HG02840 (cell line): ENCODE data around the gene CPM.
"Not testable (repeated sequence)": the region's sequence is repeated elsewhere in the genome, so short reads cannot be mapped to it uniquely, and the experiment has no call there.

Experiments used
- ATAC-seq: cut with Tn5 transposase; IDR thresholded peaks from one replicate; pipeline ENCODE4 v1.9.1; 2021; ENCODE audit warnings: mild to moderate bottlenecking, moderate library complexity, moderate number of reproducible peaks; ENCODE audit not compliant: unreplicated experiment, low FRiP score

Gene CPM

DNA sequence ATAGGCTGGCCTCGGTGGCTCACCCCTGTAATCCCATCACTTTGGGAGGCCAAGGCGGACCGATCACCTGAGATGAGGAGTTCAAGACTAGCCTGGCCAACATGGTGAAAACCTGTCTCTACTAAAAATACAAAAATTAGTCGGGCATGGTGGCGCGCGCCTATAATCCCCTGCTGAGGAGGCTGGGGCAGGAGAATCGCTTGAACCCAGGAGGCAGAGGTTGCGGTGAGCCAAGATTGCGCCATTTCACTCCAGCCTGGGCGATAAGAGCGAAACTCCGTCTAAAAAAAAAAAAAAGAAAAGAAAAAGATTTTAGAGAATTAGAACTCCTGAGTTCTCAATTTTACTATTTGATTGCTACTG, 123.0 kb downstream of the CPM start:
- ATAC-seq, result not testable (repeated sequence)

DNA sequence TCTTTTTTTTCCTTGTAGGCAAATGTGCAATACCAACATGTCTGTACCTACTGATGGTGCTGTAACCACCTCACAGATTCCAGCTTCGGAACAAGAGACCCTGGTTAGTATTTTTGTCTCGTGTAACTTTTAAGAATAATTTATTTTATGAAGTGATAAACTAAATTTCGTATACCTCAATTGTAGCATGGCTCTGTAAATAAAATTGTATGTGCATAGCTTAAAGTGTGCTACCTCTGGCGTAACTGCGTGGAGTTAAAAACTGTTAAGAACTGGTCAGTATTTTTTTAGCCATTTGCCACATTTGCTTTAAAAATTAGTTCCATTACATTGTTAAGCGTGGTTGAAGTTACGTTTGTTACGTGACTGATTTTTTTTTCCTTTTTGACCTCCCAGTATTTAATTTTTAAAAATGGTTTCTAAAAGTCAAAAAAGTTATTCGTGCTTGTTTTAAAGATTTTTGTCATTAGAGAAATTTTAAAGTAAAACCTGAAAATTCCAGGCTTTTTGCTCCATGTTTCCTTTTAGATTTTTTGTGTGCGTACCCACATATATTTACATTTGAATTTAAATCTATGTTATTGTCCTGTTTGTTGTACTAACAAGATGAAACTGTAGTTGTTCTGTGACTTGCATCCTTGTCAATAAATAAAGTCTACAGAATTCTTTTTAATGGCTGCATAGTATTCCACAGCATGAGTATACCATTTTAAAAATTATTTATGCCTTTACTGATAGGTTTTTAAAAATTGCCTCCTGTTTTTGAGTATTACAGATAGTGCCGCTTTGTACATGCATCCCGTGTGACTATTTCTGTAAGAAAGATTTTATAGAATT, 123.6 kb downstream of the CPM start:
- ATAC-seq, result no peak

DNA sequence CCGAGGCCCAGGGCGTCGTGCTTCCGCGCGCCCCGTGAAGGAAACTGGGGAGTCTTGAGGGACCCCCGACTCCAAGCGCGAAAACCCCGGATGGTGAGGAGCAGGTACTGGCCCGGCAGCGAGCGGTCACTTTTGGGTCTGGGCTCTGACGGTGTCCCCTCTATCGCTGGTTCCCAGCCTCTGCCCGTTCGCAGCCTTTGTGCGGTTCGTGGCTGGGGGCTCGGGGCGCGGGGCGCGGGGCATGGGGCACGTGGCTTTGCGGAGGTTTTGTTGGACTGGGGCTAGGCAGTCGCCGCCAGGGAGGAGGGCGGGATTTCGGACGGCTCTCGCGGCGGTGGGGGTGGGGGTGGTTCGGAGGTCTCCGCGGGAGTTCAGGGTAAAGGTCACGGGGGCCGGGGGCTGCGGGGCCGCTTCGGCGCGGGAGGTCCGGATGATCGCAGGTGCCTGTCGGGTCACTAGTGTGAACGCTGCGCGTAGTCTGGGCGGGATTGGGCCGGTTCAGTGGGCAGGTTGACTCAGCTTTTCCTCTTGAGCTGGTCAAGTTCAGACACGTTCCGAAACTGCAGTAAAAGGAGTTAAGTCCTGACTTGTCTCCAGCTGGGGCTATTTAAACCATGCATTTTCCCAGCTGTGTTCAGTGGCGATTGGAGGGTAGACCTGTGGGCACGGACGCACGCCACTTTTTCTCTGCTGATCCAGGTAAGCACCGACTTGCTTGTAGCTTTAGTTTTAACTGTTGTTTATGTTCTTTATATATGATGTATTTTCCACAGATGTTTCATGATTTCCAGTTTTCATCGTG, 124.4 kb downstream of the CPM start:
- ATAC-seq, result peak; percentile 53

DNA sequence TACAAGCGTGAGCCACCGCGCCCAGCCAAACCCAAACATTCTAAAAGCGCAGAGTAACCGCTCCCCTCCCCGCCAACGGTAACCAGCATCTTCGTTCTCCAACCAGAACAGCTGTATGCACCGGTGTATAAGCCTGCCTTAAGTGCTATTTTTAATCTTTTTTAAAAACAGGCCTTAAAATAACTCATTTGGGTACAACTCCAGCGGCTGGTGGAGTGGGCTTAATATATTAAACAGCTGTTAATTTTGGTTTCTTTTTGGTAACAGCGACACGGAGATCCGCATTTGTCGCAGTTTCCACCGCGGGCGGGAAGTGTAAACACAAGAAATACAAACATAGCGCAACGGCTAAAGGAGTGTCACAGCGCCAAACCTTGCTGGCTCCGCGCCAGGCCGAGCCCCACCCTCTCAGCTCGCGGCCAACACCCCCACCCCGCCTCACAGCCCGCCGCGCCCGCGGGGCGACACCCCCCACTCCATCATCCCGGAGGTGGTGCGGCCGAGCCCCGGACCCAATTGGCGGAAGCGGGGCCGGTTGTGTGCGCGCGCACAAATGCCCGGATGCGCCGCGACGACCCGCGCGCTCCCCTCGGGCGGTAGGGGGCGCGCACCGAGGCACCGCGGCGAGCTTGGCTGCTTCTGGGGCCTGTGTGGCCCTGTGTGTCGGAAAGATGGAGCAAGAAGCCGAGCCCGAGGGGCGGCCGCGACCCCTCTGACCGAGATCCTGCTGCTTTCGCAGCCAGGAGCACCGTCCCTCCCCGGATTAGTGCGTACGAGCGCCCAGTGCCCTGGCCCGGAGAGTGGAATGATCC, 125.2 kb downstream of the CPM start, which contains the start of gene MDM2:
Gene MDM2 (plus strand): TSS at position 602 of the 812 bp plus-strand sequence. CDS start 301 bp downstream, outside the sequence.
- ATAC-seq, result peak; percentile 75

DNA sequence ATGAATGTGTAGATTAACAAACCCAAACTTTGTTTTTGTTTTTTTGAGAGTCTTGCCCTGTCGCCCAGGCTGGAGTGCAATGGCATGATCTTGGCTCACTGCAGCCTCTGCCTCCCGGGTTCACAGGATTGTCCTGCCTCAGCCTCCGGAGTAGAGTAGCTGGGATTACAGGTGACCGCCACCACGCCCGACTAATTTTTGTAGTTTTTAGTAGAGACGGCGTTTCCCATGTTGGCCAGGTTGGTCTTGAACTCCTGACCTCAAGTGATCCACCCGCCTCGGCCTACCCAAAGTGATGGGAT, 125.7 kb downstream of the CPM start:
- ATAC-seq, result not testable (repeated sequence)

DNA sequence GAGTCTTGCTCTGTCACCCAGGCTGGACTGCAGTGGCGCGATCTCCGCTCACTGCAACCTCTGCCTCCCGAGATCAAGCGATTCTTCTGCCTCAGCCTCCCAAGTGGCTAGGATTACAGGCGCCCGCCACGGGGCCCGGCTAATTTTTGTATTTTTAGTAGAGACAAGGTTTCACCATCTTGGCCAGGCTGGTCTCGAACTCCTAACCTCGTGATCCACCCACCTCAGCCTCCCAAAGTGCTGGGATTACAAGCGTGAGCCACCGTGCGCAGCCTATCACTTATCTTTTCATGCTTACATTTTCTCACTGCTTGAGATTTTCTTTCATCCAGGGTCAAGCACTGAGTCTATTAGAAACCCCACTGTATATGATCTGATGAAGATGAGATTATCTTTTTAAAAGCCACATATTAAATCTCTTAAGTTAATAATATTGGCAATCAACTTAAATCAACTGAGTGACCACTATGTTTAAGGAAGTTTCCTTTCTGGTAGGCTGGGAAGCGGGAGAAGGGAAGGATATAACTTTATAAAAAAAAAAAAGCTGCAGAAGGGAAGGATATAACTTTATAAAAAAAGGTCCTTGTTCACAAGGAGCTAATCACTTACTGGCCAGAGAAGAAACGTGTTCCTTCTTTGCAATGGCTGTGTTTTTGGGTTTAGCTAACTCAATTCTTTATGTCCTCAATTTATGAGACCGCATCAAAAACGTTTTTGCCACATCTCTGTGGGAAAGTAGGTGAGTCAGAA, 126.3 kb downstream of the CPM start:
- no peak for ATAC-seq

DNA sequence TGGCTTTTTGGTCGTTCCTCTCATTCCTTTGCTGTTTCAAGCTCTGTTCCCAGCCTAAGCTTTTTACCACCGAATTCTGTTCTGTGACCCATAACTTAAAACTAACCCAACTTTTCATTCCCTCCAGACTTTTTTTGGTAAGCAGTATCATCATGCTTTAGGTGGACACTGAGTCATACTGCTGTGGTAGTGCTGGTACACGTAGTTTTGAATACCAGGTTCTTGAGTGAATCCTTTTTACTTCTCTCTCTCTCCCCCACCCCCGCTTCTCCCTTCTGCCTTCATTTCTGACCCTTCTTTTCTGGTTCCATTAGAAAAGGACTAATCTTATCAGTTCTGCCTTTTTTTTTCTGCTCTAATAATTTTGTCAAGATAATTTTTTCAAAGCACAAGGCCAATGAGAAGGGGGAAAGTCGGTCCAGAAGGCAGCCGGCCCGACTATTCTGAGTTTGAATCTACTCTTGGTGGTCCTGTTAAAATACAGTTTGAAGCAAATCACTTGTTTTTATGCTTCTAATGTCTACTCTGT, 127.3 kb downstream of the CPM start:
- no peak for ATAC-seq

DNA sequence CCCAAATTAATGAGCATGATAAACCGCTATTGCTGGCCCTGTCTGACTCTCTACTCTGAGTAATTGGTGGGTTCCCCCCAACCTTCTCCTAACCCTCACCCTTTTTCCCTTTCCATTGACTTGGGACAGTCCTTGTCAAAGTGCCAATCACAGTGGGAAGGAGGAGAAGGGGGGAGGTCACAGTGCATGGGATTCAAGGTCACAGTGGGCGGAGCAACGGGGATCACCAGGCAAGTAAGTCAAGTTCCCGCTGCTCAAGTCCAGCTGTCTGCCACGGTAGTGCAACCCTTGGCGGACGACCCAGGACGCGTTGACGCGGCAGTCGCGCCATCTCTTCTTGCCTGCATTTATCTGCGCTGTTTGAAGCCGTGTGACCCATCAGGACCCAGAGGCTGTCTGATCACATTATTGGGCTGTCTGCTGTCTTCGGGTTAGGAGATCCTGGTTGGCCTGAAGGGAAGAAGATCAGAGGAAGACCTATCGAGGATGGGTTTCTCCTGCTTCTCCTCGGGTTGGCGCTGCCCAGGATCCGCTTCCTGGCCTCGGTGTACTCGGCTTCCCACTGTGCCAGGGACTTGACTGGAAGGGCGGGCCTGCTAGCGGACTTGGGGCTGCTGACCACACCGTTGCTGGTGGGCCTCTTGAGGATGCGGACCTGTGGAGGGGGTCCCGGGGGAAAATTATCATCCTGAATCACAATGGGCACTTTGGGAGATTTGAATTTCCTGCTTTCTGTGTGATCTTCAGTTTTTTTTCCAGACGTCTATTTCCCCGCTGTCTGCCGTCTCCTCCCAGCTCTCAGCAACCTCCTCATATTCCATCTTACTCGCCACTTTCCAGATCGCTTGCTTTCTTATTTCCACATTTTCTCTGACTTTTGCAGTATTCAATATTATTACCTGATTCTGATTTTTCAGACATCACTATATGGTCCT, 128.0 kb downstream of the CPM start:
- ATAC-seq, result no peak

DNA sequence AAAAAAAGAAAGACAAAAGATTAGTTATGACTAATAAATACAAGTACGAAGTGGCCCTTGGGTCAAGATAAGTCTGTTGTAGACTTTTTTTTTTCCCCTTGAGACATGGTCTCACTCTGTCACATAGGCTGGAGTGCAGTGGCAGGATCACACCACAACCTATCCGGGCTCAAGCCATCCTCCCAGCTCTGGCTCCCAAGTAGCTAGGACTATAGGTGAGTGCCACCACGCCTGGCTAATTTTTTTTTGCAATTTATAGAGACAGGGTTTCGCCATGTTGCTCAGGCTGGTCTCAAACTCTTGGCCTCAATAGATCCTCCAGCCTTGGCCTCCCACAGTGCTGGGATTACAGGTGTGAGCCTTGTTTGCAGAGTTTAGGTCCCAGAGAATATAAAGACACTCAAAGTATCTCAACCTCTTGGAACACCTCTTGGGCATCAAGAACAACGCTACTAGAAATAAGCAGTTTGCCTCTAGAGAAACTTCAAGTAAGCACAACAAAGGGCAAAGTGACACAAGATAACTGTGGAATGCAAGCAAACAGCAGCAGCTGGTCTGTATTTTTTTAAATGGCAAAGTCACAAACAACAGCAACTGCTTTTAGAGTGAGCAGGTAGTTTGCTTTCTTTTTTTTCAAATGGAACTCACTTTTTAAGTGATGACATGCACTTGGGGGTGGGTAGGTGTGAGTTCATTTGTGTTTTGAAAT, 128.9 kb downstream of the CPM start:
- ATAC-seq, result no peak

DNA sequence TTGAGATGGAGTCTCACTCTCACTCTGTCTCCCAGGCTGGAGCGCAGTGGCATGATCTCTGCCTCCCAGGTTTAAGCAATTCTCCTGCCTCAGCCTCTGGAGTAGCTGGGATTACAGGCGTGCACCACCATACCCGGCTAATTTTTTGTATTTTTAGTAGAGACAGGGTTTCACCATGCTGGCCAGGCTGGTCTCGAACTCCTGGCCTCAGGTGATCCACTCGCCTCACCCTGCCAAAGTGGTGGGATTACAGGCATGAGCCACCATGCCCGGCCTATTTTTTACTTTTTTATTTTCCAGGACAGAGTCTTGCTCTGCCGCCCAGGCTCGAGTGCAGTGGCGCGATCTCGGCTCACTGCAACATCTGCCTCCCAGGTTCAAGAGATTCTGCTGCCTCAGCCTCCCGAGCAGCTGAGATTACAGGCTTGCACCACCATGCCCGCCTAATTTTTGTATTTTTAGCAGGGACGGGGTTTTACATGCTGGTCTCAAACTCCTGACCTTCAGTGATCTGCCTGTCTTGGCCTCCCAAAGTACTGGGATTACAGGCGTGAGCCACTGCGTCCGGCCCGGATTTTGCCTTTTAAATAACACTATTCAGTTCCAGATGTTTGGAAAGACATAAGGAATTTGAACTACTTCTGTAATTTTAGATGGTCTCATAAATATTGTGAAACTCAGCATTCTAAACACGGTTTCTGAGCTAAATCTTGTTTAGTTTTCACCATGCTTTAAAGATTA, 129.9 kb downstream of the CPM start:
- not testable (repeated sequence) for ATAC-seq

DNA sequence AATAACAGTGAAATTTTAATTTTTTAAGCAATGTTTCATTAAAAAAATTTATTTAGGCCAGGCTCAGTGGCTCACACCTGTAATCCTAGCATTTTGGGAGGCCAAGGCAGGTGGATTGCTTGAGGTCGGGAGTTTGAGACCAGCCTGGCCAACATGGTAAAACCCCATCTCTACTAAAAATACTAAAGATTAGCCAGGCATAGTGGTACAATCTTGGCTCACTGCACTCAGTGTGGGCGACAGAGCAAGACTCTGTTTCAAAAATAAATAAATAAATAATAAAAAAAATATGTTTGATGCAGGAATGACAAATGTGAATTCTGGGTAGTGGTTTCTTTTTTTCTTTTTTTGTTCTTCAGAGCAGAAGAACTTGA, 130.6 kb downstream of the CPM start:
- not testable (repeated sequence) for ATAC-seq
